Renal pelvis (tissue), 4 donors: ENCODE results near the gene MRPS10. TPM values are rescaled to one million over a fixed set of nuclear protein-coding genes. Genes with fewer than 3 reads are reported as not detected.
"Not testable (repeated sequence)": the region's sequence is repeated elsewhere in the genome, so short reads cannot be mapped to it uniquely, and the experiment has no call there.

Experiments
- DNase-seq: peaks from one replicate; pipeline ENCODE4 v3.0.0-alpha.2; 2013
- polyA plus RNA-seq, 3 donors: library from polyadenylated mRNA; unstranded; fragments of 120-200 nt; gene quantifications; one replicate each; pipeline ENCODE4 v1.2.1, GENCODE V29; 2013; ENCODE audit not compliant: insufficient read length in 3 of 3

MRPS10 gene
- polyA plus RNA-seq, 3 donors, result 26.2 to 29.3 (median 26.9) TPM

DNA sequence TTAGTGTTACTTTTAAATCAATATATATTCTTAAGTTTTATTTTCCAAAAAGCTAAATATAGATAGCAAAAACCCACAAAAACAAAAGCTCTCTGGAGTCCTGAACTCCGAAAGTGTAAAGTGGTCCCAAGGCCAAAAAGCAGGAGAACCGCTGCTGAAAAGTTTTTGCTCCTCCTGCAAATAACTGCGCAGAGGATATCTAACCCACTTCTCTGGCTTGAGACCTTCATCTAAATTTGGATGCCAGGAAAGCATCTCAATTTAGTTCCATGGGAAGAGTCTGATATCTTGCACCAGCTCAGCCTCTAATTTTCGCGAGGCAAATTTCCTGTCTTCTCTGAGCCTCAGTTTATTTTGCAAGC lies 523 bp downstream of the MRPS10 start:
- no peak for DNase-seq

DNA sequence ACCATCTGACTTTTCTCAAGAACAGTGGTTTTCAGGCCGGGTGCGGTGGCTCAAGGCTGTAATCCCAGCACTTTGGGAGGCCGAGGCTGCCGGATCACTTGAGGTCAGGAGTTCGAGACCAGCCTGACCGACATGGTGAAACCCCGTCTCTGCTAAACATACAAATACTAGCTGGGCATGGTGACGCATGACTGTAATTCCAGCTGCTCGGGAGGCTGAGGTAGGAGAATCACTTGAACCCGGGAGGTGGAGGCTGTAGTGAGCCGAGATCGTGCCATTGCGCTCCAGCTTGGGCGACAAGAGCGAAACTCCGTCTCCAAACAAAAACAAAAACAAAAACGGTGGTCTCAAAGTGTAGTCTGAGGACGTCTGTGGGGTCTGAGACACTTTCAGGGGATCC lies 1.2 kb downstream of the MRPS10 start:
- DNase-seq, result not testable (repeated sequence)

DNA sequence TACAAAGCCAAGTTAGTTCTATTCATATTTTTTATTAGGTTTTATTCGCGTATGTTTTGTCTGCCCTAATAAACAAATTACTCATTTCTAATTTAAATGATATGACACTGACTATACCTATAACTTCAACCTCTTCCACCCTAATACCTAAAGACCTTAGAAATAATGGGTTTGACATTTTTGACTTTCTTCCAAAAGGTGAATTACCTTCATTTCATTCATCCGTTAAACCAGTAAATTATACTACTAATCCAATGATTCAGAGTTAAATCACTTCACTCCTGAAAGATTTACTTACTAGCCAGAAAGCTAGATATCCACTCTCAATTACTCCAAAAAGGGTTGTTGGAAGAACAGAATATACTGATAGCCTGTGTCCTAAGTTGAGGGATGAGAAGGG lies 5.2 kb downstream of the MRPS10 start:
- DNase-seq, result no peak

DNA sequence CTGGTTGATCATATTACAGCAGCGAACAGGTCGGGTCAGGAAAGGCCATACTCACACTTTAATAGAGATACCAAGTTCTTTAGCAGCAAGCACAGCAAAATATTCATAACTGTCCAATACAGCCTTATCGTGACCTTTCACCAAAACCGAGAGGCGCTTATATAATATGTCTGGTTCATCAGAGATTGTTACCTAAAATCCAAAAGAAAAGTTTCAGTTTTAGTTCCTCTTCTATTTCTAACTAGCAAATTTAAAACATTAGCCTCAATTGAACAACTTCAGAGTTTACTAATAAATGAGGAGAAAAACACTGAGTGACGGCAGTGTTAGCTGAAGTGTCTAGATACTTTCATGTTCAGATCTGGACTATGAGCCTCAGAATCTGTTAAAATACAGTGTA lies 5.9 kb downstream of the MRPS10 start:
- DNase-seq, result no peak

DNA sequence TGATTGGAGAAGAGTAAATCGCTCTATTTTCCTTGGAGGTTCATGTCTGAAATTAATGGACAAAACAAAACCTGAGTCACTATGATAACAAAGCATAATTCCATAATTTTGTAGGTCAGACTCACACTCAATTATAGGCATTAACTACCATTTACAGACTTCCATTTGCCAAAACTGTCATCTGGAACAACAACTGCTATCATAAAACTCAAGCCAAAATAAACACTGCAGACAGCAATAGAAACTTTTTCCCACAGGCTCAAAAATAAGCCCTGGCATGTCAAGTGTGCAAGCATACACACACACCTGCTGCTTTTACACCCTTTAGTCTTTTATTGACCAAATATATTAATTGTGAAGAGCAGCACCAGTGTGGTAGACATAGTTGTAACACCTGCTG lies 7.1 kb downstream of the MRPS10 start:
- DNase-seq, result no peak

DNA sequence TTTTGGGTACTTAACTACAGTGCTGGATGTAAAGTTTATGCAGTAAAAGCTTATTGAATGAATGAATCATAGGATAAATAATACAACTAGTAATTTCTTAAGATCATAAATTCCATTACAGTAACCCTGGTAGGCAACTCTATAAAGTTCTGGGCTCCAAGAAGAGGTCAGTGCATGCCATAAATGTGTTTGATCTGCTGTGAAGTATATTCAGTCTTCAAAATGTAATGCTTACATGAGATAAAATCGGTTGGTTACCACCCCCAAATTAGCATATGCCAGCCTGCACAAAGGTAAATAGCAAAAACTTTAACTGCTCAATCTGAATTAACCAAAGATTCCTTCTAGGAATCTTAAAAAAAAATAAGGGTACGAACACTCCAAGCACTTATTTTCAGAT lies 10.1 kb downstream of the MRPS10 start:
- DNase-seq, result not testable (repeated sequence)

DNA sequence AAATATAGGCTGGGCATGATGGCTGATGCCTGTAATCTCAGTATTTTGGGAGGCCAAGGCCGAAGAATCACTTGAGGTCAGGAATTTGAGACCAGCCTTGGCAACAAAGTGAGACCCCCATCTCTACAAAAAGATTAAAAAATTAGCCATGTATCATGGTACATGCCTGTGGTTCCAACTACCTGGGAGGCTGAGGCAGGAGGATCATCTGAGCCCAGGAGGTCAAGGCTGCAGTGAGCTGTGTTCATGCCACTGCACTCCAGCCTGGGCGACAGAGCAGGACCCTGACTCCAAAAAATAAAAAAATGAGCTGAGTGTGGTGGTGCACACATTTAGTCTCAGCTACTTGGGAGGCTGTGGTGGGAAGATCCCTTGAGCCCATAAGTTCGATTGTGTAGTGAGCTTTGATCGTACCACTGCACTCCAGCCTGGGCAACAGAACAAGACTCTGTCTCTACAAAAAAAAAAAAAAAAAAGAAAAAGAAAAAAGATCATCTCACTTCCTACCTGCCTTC lies 12.8 kb downstream of the MRPS10 start:
- no peak for DNase-seq

DNA sequence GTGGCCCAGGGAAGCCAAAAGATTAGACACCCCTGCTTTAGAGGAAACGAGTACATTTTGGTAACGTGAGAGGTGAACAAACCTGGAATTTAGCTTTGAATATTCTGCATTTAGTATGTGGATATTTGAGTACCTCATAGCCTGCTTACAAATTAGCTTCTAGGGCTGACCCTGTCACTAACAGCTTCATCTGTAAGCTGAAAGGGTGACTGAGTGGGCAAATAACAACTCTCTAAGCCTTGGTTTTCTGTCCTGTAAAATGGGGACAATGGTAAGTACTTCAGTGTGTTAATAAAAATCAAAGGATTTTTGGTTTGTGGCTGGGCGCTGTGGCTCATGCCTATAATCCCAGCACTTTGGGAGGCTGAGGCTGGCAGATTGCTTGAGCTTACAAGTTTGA lies 14.5 kb downstream of the MRPS10 start:
- no peak for DNase-seq

DNA sequence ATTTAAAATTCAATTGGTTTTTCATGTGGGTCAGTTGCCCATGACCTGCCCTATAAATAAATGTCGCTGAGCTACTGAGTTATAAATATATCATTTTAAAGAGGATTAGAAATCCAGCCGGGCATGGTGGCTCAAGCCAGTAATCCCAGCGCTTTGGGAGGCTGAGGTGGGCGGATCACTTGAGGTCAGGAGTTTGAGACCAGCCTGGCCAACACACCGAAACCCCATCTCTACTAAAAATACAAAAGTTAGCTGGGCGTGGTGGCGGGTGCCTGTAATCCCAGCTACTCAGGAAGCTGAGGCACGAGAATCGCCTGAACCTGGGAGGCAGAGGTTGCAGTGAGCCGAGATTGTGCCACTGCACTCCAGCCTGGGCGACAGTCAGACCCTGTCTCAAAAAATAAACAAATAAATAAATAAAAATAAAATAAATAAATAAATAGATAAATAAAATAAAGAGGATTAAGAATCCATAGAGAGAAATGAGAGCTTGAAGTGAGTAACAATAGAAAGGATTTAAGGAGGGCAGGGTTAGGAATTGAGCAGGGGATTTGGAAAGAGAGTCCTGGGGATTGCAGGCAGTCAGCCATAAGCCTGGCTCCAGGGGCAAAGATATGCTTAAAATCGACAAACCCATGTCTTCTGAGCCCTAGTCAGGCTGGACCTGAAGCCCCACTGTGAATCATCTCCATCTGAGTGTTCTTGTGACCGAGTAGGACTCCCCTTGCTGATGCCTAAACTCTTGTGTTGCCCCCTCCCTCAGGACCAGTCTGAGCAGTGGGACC lies 15.3 kb downstream of the MRPS10 start:
- not testable (repeated sequence) for DNase-seq

DNA sequence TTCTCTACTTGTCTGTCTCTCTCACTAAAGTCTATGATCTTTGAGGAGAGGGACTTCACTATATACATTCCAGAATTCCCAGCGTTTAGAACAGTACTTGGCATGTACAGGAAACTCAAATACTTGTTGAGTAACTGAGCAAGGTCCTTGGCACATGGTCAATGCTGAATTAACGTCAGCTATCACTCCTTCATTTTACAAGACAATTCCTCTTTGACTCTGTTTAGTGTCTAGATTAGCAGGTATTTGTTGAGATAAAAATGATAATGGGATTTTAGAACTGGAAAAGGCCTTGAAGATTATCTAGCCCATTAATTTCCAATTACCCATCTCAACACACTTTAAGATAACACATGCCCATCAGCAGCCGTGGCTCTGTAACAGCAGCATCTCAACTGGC lies 16.3 kb downstream of the MRPS10 start:
- no peak for DNase-seq

DNA sequence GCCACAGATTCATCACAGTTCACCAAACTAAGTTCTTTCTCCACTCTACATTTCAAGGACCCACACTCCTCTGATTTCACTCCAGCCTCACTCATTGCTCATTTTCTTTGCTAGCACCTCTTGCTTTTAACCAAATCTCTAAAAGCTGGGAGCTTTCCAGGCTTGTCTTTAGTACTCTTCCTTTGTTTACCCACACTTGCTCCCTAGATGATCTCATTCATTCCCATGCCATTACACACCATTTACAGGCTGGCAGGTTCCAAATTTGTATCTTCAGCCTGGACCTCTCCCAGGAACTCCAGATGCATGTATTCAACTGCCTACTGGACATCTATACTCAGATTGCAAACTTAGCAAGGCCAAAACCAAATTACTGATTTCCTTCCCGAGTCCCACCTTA lies 17.6 kb downstream of the MRPS10 start:
- DNase-seq, result no peak

DNA sequence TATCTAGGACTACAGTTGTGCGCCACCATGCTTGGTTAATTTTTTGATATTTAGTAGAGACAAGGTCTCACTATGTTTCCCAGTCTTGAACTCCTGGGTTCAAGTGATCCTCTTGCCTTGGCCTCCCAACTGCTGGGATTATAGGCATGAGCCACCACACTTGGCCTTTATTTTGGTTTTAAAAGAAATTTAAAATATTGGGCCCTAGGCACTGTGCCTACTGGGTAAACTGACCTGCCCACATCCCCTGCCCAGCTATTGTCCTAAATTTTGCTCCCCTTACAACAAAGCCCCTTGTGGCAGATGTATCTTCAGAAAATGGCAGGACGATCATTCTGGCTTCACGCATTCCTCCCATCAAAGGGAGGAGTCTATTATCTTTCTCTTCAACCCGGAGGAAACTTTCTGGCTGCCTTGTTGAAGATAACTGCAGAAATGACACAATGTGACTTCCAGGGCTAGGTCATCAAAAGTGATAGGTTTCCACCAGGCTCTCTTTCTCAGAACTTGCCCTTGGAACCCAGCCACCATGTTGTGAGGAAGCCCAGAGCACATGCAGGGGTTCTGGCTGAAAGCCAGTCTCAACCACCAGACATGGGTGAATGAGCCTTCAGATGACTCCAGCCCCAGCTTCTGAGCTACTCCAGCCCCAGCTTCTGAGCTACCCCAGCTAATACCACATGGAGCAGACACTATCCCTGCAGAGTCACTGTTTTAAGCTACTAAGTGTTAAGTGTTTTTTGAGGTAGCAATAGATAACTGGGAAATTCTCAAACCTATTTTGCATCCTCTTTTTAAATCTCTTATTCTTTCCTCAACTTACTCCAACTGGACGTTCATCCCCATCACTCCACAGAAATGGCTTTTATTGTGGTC lies 18.3 kb downstream of the MRPS10 start:
- no peak for DNase-seq

DNA sequence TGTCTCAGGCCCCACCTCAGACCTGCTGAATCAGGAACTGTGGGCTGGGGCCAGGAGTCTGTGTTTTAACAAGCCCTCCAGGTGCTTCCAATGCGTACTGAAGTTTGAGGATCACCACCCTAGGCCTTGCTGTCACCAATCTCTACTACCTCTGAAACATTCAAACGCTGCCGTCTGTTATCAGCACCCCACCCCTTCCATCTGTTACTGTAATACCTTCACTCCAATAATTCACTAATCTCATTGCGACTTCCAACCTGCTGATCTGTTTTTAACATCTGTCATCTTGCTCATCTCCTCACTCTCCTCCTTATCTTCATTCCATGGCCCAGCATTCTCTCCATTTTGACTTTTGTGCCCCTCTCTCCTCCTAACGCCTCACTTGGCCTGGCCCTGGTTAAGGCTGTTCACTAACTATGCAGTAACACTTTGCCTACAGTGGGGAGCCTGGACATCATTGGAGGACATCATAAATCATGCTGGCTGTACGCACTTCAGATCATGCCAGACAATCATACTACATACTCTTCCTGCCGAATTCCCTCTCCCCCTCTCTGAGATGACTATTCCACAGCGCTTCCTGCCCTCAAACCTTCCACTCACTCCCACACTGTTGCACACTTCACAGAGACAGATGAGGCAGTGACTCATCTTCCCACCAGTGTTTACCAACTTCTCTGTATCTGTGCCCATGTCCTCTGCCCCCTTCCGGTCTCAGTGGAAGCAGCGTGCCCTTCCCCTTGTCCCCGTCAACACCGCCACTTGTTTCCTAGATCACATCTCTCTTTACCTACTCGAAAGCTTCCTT lies 19.9 kb downstream of the MRPS10 start:
- no peak for DNase-seq

DNA sequence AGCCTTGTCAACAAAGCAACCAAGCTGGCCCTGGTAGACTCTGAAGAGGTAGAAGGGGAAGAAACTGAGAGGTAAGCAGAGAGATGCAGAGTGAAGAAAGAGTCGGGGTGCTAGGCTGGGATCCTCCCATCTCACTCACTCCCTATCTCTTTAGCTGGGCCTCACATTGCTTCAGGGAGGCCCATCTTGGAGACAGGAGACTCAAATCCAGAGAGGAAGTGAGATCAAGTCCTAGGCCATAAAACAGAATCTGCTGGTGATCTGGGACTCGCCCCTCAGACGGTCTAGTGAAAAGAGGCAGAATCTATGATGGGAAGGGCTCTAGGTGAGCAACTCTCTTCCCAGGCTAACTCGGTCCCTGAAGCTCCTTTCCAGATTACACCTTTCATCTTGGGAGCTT lies 22.2 kb downstream of the MRPS10 start:
- DNase-seq, result no peak

DNA sequence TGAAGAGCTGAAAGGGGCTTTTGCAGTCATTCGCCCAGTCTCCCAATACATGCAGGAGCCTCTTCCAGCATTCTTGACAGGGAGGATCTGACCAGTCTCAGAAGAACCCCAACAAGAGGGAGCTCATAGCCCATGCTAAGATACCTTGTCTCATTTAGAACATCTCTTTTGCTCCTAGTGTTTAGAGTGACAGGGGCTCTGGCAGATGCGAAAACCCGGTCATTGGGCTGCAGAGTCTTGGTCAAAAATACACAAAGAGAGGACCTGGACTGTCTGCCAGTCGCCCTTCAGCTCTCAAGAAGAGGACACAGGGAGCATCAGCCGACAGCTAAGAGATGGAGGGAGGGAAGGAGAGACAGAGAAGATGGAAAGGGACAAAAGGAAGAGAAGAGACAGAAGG lies 23.6 kb downstream of the MRPS10 start:
- DNase-seq, result no peak

DNA sequence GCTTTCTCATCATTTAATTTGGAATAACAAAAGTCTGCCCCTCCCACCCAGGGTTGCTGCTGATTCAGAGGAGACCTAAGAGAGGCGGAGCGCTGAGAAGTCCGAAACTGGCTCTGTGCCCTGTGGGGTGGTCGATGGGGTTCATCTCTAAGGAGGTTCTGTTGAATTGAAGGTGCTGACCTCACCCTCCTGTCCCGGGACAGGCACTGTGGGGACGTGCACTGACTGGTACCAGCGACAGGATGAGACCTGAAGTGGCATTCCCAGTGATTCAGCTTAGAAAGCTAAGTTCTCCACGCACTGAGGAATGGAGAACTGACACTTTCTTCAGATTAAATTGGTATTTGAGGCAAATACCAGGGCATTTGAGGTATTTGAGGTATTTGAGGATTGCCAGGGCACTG lies 24.2 kb downstream of the MRPS10 start:
- DNase-seq, result no peak

DNA sequence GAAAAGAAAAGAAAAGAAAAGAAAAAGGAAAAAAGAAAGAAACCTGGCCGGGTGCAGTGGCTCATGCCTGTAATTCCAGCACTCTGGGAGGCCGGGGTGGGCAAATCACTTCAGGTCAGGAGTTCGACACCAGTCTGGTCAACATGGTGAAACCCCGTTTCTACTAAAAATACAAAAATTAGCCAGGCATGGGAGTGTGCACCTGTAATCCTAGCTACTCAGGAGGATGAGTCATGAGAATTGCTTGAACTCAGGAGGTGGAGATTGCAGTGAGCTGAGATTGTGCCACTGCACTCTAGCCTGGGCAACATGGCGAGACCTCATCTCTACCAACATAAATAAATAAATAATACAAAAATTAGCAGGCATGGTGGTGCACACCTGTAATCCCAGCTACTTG lies 25.3 kb downstream of the MRPS10 start:
- not testable (repeated sequence) for DNase-seq

DNA sequence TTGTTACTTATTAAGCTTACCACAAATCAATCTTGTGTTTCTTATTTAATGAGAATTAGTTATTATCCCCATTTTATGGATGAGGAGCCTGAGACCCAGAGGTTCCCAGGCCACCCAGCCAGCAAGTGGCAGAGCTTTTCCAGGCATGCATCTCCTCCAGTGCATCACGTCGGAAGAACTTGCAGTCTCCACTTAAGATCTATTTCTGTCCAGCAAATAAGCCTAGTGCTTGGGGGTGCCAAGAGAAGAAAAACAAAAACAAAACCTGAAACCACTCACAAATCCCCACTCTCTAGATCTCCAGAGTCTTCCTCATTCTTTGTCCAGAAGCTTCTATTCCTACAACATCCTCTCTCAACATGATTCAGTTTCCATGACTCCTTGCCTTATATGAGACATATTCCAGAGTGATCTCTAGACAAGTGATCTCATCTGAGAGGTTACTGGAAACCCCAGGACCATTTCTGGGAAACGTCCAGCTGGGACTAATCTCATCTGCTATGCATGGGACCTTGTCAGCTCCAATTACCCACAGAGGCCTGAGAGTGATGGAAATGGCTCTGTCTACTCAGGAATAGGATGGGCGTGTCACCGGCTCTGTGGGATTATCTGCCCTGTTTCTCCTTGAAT lies 27.0 kb downstream of the MRPS10 start:
- peak; percentile 42 for DNase-seq

DNA sequence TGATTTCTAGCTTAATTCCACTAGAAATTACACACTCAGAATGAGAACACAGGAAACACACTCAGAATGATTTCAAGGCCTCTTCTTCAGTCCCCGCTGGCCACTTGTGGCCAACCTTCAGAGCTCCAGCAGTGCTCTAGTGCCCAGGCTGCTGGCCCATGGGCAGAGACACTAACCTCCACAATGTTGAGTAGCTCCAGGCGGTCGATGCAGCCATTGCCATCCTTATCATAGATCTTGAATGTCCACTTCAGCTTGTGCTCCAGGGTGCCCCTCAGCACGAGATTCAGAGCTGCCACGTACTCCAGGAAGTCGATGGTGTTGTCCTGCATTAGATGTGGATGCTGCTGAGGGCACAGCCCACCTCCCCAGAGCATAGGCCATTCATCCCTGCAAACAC lies 29.3 kb downstream of the MRPS10 start:
- no peak for DNase-seq

DNA sequence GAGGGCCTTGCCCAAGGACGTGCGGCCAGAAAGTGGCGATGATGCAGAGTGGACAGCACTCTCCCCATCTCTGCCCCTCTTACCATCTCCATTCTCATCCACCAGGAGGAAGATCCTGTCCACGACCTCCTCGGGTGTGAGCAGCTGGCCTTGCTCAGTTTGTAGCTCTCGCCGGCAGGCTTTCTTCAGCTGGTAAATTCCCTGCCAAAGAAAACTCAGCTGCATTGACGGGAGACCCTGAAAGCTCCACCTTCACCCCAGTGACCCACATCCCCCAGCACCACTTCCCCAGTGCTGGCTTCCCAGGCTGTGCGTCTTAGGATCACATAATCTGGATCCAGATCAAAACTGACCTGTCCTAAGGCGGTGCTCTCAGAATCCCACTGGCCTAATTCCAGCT lies 32.1 kb downstream of the MRPS10 start:
- peak; percentile 68 for DNase-seq

DNA sequence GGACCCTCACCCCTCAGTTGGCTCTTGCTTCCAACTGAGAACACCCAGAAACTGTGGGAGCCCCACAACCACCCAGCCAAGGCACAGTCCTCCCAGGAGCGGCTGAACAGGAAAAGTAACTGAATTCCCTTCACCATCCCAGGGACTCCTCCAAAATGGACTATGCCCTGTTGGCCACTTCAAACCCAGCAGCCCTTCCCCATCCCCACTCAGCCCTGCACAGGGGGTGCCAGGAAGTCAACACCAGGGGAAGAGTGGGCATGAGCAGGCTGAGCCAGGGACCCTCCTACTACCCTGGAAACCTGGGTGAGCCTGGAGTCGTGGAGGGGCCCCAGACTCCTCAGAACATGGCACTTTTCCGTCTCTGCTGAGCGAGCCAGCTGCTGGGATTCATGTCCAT lies 33.2 kb downstream of the MRPS10 start:
- DNase-seq, result no peak

DNA sequence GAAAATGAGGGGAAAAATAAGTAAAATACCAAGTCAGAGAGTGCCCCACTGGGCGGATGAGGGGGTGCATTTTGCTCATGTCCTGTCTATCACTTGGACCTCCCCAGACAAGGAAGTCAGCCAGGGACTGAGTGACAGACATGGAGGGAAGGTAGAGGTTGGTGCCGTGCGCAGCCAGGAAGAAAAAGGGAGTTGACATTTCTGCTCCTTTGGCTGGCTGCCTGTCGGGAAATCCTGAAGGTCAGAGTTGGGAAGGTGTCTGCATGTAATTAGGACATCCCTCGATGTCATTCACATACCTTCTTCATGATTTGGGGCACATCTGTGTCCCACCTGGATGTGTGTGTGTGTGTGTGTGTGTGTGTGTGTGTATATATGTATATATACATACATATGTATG lies 35.6 kb downstream of the MRPS10 start:
- no peak for DNase-seq
